ENCODE measurements around the gene PHAF1.

- no peak for TF ChIP-seq POLR2AphosphoS5 (IDR thresholded peaks at IDR 0.05; ENCODE audit: borderline replicate concordance, low read depth, low read length)
- TF ChIP-seq EZH2 (IDR thresholded peaks at IDR 0.05): no peak
- no peak for TF ChIP-seq FOXP2 (optimal IDR thresholded peaks at IDR 0.05; ENCODE audit: control extremely low read depth, extremely low read length, insufficient read depth)
These were observed 45.0 kb downstream of the PHAF1 start for GRCh38 chr16:67154578-67155294.
